Right atrium auricular region (tissue), 2 donors: ENCODE data around the gene PITPNM3. TPM values are rescaled to one million over a fixed set of nuclear protein-coding genes. Genes with fewer than 3 reads are reported as not detected.

ENCODE experiments used
- DNase-seq: peaks from one replicate; pipeline ENCODE4 v3.0.0-alpha.2; 2019; ENCODE audit warnings: low spot score
- H3K27ac ChIP-seq, 2 donors: fragments of 200-600 bp; sonication (generic); 1 replicate in 1 of 2; 2 replicates in 1 of 2; pipeline ENCODE4 v1.5.1; 2016 to 2019
- H3K27me3 ChIP-seq, 2 donors: fragments of 200-600 bp; sonication (generic); one replicate each; pipeline versions ENCODE4 v1.5.1 to v1.6.0; 2017 to 2019
- H3K36me3 ChIP-seq: fragments of 200-600 bp; sonication (generic); one replicate; pipeline ENCODE4 v1.5.1; 2016
- H3K4me1 ChIP-seq, 2 donors: fragments of 200-600 bp; sonication (generic); one replicate each; pipeline versions ENCODE4 v1.5.1 to v1.6.0; 2017 to 2019
- H3K4me3 ChIP-seq, 2 donors: fragments of 200-600 bp; sonication (generic); 1 replicate in 1 of 2; 2 replicates in 1 of 2; pipeline ENCODE4 v1.5.1; 2017 to 2019; ENCODE audit warnings: mild to moderate bottlenecking in 1 of 2, moderate library complexity in 1 of 2
- H3K9me3 ChIP-seq, 2 donors: fragments of 200-600 bp; sonication (generic); one replicate each; pipeline ENCODE4 v1.5.1; 2019
- CTCF ChIP-seq, 2 donors: fragments of 200-600 bp; sonication (generic); IDR thresholded peaks; one replicate each; pipeline ENCODE4 v1.5.1; 2019; ENCODE audit warnings: antibody characterized with exemption in 2 of 2
- total RNA-seq, 2 donors: library from RNA; depleted of rRNA; stranded (reverse); fragments of >200 nt; gene quantifications; one replicate each; pipeline ENCODE4 v1.1.0, GENCODE V29; 2016

PITPNM3 gene
- total RNA-seq, 2 donors from 2014 or later, result 0.56 to 1.2 TPM

- Histone ChIP-seq H3K4me3 (no peak overlapping the region), H3K9me3 (peaks cover 0 to 4% of the 10 kb centered on the region in 2 donors), H3K27me3 (no peaks in the 10 kb centered on the region), H3K36me3 (no peaks in the 10 kb centered on the region), H3K4me1 (peaks cover 0 to 10% of the 10 kb centered on the region in 2 donors), H3K27ac (no peak overlapping the region)
- DNase-seq, result no peak
- TF ChIP-seq CTCF (IDR thresholded peaks at IDR 0.05), result no peak
Observed at GRCh38 chr17:6544011-6544370, 12.4 kb downstream of the PITPNM3 start.

GRCh38 chr17:6543079-6544010 is 13.0 kb downstream of the PITPNM3 start:
- H3K36me3 ChIP-seq, result no peaks in the 10 kb centered on the region
- no peak overlapping the region for H3K4me3 ChIP-seq
- no peak for DNase-seq
- H3K27me3 ChIP-seq, result no peaks in the 10 kb centered on the region
- peaks cover 0 to 4% of the 10 kb centered on the region in 2 donors for H3K9me3 ChIP-seq
- peaks cover 0 to 3% of the 10 kb centered on the region in 2 donors for H3K4me1 ChIP-seq
- H3K27ac ChIP-seq, result no peak overlapping the region
- TF ChIP-seq CTCF (IDR thresholded peaks at IDR 0.05), result no peak

GRCh38 chr17:6542577-6542976 is 13.8 kb downstream of the PITPNM3 start:
- no peaks in the 10 kb centered on the region for H3K4me1 ChIP-seq
- no peak for TF ChIP-seq CTCF (IDR thresholded peaks at IDR 0.05)
- H3K27ac ChIP-seq, result no peak overlapping the region
- no peaks in the 10 kb centered on the region for H3K36me3 ChIP-seq
- DNase-seq, result no peak
- H3K27me3 ChIP-seq, result no peaks in the 10 kb centered on the region
- H3K4me3 ChIP-seq, result no peak overlapping the region
- peaks cover 0 to 4% of the 10 kb centered on the region in 2 donors for H3K9me3 ChIP-seq

- no peak overlapping the region for H3K27ac ChIP-seq
- no peak for DNase-seq
- H3K36me3 ChIP-seq, result no peaks in the 10 kb centered on the region
- TF ChIP-seq CTCF (IDR thresholded peaks at IDR 0.05), result no peak
- no peaks in the 10 kb centered on the region for H3K4me1 ChIP-seq
- H3K4me3 ChIP-seq, result no peak overlapping the region
- peaks cover 0 to 4% of the 10 kb centered on the region in 2 donors for H3K9me3 ChIP-seq
- H3K27me3 ChIP-seq, result no peaks in the 10 kb centered on the region
Observed at GRCh38 chr17:6541886-6542285, 14.5 kb downstream of the PITPNM3 start.

- H3K27me3 ChIP-seq, result no peaks in the 10 kb centered on the region
- no peak for TF ChIP-seq CTCF (IDR thresholded peaks at IDR 0.05)
- H3K4me1 ChIP-seq, result no peaks in the 10 kb centered on the region
- no peak for DNase-seq
- peaks cover 0 to 4% of the 10 kb centered on the region in 2 donors for H3K9me3 ChIP-seq
- H3K4me3 ChIP-seq, result no peak overlapping the region
- H3K27ac ChIP-seq, result no peak overlapping the region
- H3K36me3 ChIP-seq, result no peaks in the 10 kb centered on the region
Observed at GRCh38 chr17:6539871-6540270, 16.5 kb downstream of the PITPNM3 start.
